ENCODE measurements around the gene DDIAS. TPM values are rescaled to one million over a fixed set of nuclear protein-coding genes. Genes with fewer than 3 reads are reported as not detected.

Gene DDIAS
- total and polyA plus RNA-seq, 9 donors = 0.38 to 1.2 (median 0.69) TPM; not detected in 1

- WGBS, 3 donors = 72 to 82% (median 78%) methylated on average over 2 of the region's 2 CpGs
- Histone ChIP-seq H3K4me3 (no peak overlapping the region), H3K27ac (no peak overlapping the region), H3K36me3 (no peaks in the 10 kb centered on the region), H3K4me1 (ENCODE audit: insufficient read depth) (no peaks in the 10 kb centered on the region), H3K27me3 (no peaks in the 10 kb centered on the region), H3K9me3 (no peaks in the 10 kb centered on the region)
- DNase-seq = no peak
- intact Hi-C loops (cut with DNase I) = no loop called here
- TF ChIP-seq POLR2A (IDR thresholded peaks at IDR 0.05) (no peak), CTCF (IDR thresholded peaks at IDR 0.05) (no peak), EP300 (IDR thresholded peaks at IDR 0.05) (no peak)
Observed at GRCh38 chr11:82930734-82931133, 29.2 kb downstream of the DDIAS start.

GRCh38 chr11:82932564-82932963 lies 31.0 kb downstream of the DDIAS start:
- Histone ChIP-seq H3K4me1 (ENCODE audit: insufficient read depth) (no peaks in the 10 kb centered on the region), H3K27ac (no peak overlapping the region), H3K4me3 (no peak overlapping the region), H3K9me3 (no peaks in the 10 kb centered on the region), H3K36me3 (no peaks in the 10 kb centered on the region), H3K27me3 (no peaks in the 10 kb centered on the region)
- intact Hi-C loops (cut with DNase I) = no loop called here
- 93 to 96% (median 95%) methylated on average over 1 of the region's 1 CpG for WGBS, 3 donors
- no peak for TF ChIP-seq CTCF (IDR thresholded peaks at IDR 0.05)
- TF ChIP-seq POLR2A (IDR thresholded peaks at IDR 0.05) = no peak
- TF ChIP-seq EP300 (IDR thresholded peaks at IDR 0.05) = no peak
- no peak for DNase-seq

GRCh38 chr11:82936261-82936660 lies 34.7 kb downstream of the DDIAS start:
- Histone ChIP-seq H3K27ac (no peak overlapping the region), H3K36me3 (no peaks in the 10 kb centered on the region), H3K27me3 (no peaks in the 10 kb centered on the region), H3K9me3 (no peaks in the 10 kb centered on the region), H3K4me1 (ENCODE audit: insufficient read depth) (no peaks in the 10 kb centered on the region), H3K4me3 (no peak overlapping the region)
- intact Hi-C loops (cut with DNase I) = no loop called here
- WGBS, 3 donors = 90 to 92% (median 91%) methylated on average over 3 of the region's 3 CpGs
- no peak for TF ChIP-seq CTCF (IDR thresholded peaks at IDR 0.05)
- no peak for TF ChIP-seq POLR2A (IDR thresholded peaks at IDR 0.05)
- DNase-seq = no peak

- DNase-seq = no peak
- H3K27ac ChIP-seq = no peak overlapping the region
- WGBS, 3 donors = 95 to 96% (median 95%) methylated on average over 2 of the region's 2 CpGs
- H3K9me3 ChIP-seq = no peaks in the 10 kb centered on the region
- no peaks in the 10 kb centered on the region for H3K27me3 ChIP-seq
- TF ChIP-seq EP300 (IDR thresholded peaks at IDR 0.05) = no peak
- no peak for TF ChIP-seq POLR2A (IDR thresholded peaks at IDR 0.05)
- no peak for TF ChIP-seq CTCF (IDR thresholded peaks at IDR 0.05)
- intact Hi-C loops (cut with DNase I) = no loop called here
- no peaks in the 10 kb centered on the region for H3K4me1 ChIP-seq (ENCODE audit: insufficient read depth)
- no peak overlapping the region for H3K4me3 ChIP-seq
- H3K36me3 ChIP-seq = no peaks in the 10 kb centered on the region
Observed at GRCh38 chr11:82937554-82937953, 36.0 kb downstream of the DDIAS start.

GRCh38 chr11:82939456-82939855 lies 37.9 kb downstream of the DDIAS start:
- H3K27me3 ChIP-seq = no peaks in the 10 kb centered on the region
- no peaks in the 10 kb centered on the region for H3K4me1 ChIP-seq (ENCODE audit: insufficient read depth)
- WGBS, 3 donors = 93 to 100% (median 95%) methylated on average over 2 of the region's 2 CpGs
- no peaks in the 10 kb centered on the region for H3K9me3 ChIP-seq
- H3K4me3 ChIP-seq = no peak overlapping the region
- H3K27ac ChIP-seq = no peak overlapping the region
- intact Hi-C loops (cut with DNase I) = no loop called here
- TF ChIP-seq CTCF (IDR thresholded peaks at IDR 0.05) (no peak), POLR2A (IDR thresholded peaks at IDR 0.05) (no peak), EP300 (IDR thresholded peaks at IDR 0.05) (no peak)
- no peak for DNase-seq
- H3K36me3 ChIP-seq = no peaks in the 10 kb centered on the region
